Dermis blood vessel endothelial cell (primary cell): ENCODE results near the gene FEV. TPM values are rescaled to one million over a fixed set of nuclear protein-coding genes. Genes with fewer than 3 reads are reported as not detected.

Source experiments
- total RNA-seq: library from RNA; depleted of rRNA; stranded (reverse); fragments of >200 nt; gene quantifications from 2 replicates; pipeline ENCODE4 v1.2.3, GENCODE V29; 2014

Gene FEV
- total RNA-seq, 1 donor from 2014 or later = not detected

Other genes with a start within 250 kb of the FEV start
- 8.6 and 12.8 TPM in 2 replicates for gene CYP27A1, start 203.0 kb downstream of the FEV start, total RNA-seq
- gene PRKAG3, start 153.4 kb downstream of the FEV start, total RNA-seq = not detected in 2 replicates
- gene WNT6, start 125.4 kb downstream of the FEV start, total RNA-seq = not detected in 2 replicates
- under 0.01 and 0.05 TPM in 2 replicates for gene WNT10A, start 104.3 kb downstream of the FEV start, total RNA-seq
- not detected in 2 replicates for gene CDK5R2, start 25.5 kb downstream of the FEV start, total RNA-seq
- not detected in 2 replicates for gene CRYBA2, start 8.2 kb upstream of the FEV start, total RNA-seq
- not detected in 2 replicates for gene CFAP65, start 56.3 kb upstream of the FEV start, total RNA-seq
- not detected in 2 replicates for gene IHH, start 75.7 kb upstream of the FEV start, total RNA-seq
- 25.7 and 28.8 TPM in 2 replicates for gene NHEJ1, start 175.6 kb upstream of the FEV start, total RNA-seq
- gene SLC23A3, start 184.8 kb upstream of the FEV start, total RNA-seq = 1.3 and 3.2 TPM in 2 replicates
- 25.7 and 29.8 TPM in 2 replicates for gene CNPPD1, start 191.7 kb upstream of the FEV start, total RNA-seq
- 64.1 and 75.4 TPM in 2 replicates for gene RETREG2, start 193.1 kb upstream of the FEV start, total RNA-seq
- gene ZFAND2B, start 221.6 kb upstream of the FEV start, total RNA-seq = 16.7 and 22.5 TPM in 2 replicates
- 31.8 and 52.4 TPM in 2 replicates for gene ABCB6, start 233.8 kb upstream of the FEV start, total RNA-seq
- 46.5 and 75.4 TPM in 2 replicates for gene ATG9A, start 244.5 kb upstream of the FEV start, total RNA-seq
- gene ANKZF1, start 244.6 kb upstream of the FEV start, total RNA-seq = 17.7 and 29.6 TPM in 2 replicates